ENCODE measurements around the gene ZNF253.

Gene ZNF253

DNA sequence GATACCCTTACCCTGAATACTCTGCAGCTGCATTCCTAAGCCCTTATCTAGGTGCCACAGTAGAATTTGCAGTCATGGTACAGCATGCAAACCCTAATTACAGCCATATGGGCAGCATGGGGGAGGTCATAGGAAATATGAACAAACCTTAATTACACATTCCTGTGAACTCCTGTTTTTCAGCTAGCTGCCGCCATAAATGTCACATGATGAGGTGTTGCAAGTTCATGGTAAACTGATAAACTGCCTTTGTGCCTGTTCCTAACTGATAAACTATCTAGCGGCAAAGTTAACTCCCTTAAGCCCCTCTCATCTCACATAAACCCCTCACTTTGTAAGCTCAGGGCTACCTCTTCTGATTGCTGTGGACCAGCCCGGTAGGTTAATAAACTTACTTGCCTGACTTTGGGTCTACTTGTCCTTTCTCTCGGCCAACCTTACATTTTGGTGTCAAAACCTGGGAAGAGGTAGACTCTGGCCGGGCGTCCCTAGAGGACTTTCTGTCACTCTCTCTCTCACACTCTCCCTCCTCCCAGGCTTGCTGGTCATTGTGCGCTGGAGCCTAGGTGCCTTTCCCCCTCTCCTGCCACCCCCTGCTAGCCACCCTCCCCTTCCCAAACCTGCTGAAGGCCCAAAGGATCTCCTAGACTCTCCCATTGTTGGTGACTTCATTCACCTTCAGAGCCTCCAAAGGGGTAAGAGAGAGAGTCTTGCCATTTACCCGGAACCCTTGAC, 78.3 kb downstream of the ZNF253 start:
- H3K27ac ChIP-seq, result no peak overlapping the region
- TF ChIP-seq, protein P1, sequence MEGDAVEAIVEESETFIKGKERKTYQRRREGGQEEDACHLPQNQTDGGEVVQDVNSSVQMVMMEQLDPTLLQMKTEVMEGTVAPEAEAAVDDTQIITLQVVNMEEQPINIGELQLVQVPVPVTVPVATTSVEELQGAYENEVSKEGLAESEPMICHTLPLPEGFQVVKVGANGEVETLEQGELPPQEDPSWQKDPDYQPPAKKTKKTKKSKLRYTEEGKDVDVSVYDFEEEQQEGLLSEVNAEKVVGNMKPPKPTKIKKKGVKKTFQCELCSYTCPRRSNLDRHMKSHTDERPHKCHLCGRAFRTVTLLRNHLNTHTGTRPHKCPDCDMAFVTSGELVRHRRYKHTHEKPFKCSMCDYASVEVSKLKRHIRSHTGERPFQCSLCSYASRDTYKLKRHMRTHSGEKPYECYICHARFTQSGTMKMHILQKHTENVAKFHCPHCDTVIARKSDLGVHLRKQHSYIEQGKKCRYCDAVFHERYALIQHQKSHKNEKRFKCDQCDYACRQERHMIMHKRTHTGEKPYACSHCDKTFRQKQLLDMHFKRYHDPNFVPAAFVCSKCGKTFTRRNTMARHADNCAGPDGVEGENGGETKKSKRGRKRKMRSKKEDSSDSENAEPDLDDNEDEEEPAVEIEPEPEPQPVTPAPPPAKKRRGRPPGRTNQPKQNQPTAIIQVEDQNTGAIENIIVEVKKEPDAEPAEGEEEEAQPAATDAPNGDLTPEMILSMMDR (conservative IDR thresholded peaks at IDR 0.05), result no peak

All from VCaP (cell line).